ENCODE data around the gene HEYL.

HEYL gene

GRCh38 chr1:39639305-39640130 is at the start of gene HEYL:
Gene HEYL (minus strand): TSS chr1:39639643. CDS start chr1:39639625, 18 bp downstream.
- DNase-seq: peak; percentile 24

- no peak for DNase-seq
Measured at GRCh38 chr1:39689214-39689613, 49.8 kb upstream of the HEYL start.

GRCh38 chr1:39688706-39689105 is 49.3 kb upstream of the HEYL start:
- DNase-seq: no peak

- DNase-seq: no peak
Measured at GRCh38 chr1:39687243-39687642, 47.8 kb upstream of the HEYL start.

GRCh38 chr1:39685071-39685470 is 45.6 kb upstream of the HEYL start:
- no peak for DNase-seq

GRCh38 chr1:39684313-39684664 is 44.8 kb upstream of the HEYL start:
- DNase-seq: no peak

- peak; percentile 43 for DNase-seq
Measured at GRCh38 chr1:39683591-39684312, 44.3 kb upstream of the HEYL start.

GRCh38 chr1:39681999-39682398 is 42.6 kb upstream of the HEYL start:
- DNase-seq: no peak

- DNase-seq: no peak
Measured at GRCh38 chr1:39681294-39681693, 41.9 kb upstream of the HEYL start.

- no peak for DNase-seq
Measured at GRCh38 chr1:39680751-39681150, 41.3 kb upstream of the HEYL start.

GRCh38 chr1:39679821-39680220 is 40.4 kb upstream of the HEYL start:
- DNase-seq: no peak

GRCh38 chr1:39678889-39679288 is 39.4 kb upstream of the HEYL start:
- DNase-seq: no peak

GRCh38 chr1:39677645-39678044 is 38.2 kb upstream of the HEYL start:
- DNase-seq: no peak

- DNase-seq: no peak
Measured at GRCh38 chr1:39676948-39677548, 37.6 kb upstream of the HEYL start.

- no peak for DNase-seq
Measured at GRCh38 chr1:39675220-39675619, 35.8 kb upstream of the HEYL start.

GRCh38 chr1:39673215-39673614 is 33.8 kb upstream of the HEYL start:
- no peak for DNase-seq

- peak; percentile 36 for DNase-seq
Measured at GRCh38 chr1:39672551-39672947, 33.1 kb upstream of the HEYL start.

- DNase-seq: peak; percentile 20
Measured at GRCh38 chr1:39671793-39672550, 32.5 kb upstream of the HEYL start, which contains the start of gene NT5C1A. Gene NT5C1A (minus strand): TSS chr1:39672107. CDS start chr1:39672038, 69 bp downstream.

GRCh38 chr1:39671433-39671792 is 32.0 kb upstream of the HEYL start:
- no peak for DNase-seq

- no peak for DNase-seq
Measured at GRCh38 chr1:39670689-39671088, 31.2 kb upstream of the HEYL start.

GRCh38 chr1:39668894-39669293 is 29.5 kb upstream of the HEYL start:
- DNase-seq: no peak

- DNase-seq: no peak
Measured at GRCh38 chr1:39668111-39668510, 28.7 kb upstream of the HEYL start.

GRCh38 chr1:39666772-39667171 is 27.3 kb upstream of the HEYL start:
- DNase-seq: no peak
